BLaER1 treated with 17β-estradiol and CSF1 and Interleukin-3, amounts not matched to agents 10 nM and 100 nM (cell line): ENCODE data around the gene SLC24A3.

Experiments used
- H3K27ac ChIP-seq, 11 experiments: shearing (Covaris generic); formaldehyde crosslinking; 2 replicates each; pipeline ENCODE4 v1.8.1; 2022
- H3K27me3 ChIP-seq, 11 experiments: shearing (Covaris generic); formaldehyde crosslinking; 2 replicates each; pipeline ENCODE4 v1.8.1; 2022
- H3K36me3 ChIP-seq, 11 experiments: shearing (Covaris generic); formaldehyde crosslinking; 2 replicates each; pipeline ENCODE4 v1.8.1; 2022
- H3K4me1 ChIP-seq, 10 experiments: shearing (Covaris generic); formaldehyde crosslinking; 2 replicates each; pipeline ENCODE4 v1.8.1; 2022
- H3K4me2 ChIP-seq, 11 experiments: shearing (Covaris generic); formaldehyde crosslinking; 2 replicates each; pipeline ENCODE4 v1.8.1; 2022
- H3K4me3 ChIP-seq, 10 experiments: shearing (Covaris generic); formaldehyde crosslinking; 2 replicates each; pipeline ENCODE4 v1.8.1; 2022
- H3K9ac ChIP-seq, 11 experiments: shearing (Covaris generic); formaldehyde crosslinking; 2 replicates each; pipeline ENCODE4 v1.8.1; 2022
- H3K9me3 ChIP-seq, 11 experiments: shearing (Covaris generic); formaldehyde crosslinking; replicated peaks in 1 of 11; 2 replicates each; pipeline ENCODE4 v1.8.1; 2022
- H4K20me1 ChIP-seq, 11 experiments: shearing (Covaris generic); formaldehyde crosslinking; 2 replicates each; pipeline ENCODE4 v1.8.1; 2022
- Cebpa-rat ChIP-seq, 11 experiments: shearing (Covaris generic); IDR thresholded peaks; 2 replicates each; pipeline ENCODE4 v1.8.1; 2022

SLC24A3 gene

GRCh38 chr20:19376451-19377229 is 164.2 kb downstream of the SLC24A3 start:
- no peak overlapping the region for H3K9ac ChIP-seq
- TF ChIP-seq Cebpa-rat (IDR thresholded peaks at IDR 0.05), result no peak
- no peaks in the 10 kb centered on the region for H3K4me1 ChIP-seq
- H4K20me1 ChIP-seq, result no peaks in the 10 kb centered on the region
- H3K27ac ChIP-seq, result no peak overlapping the region
- no peak overlapping the region for H3K4me3 ChIP-seq
- H3K9me3 ChIP-seq, result peaks cover 0 to 4% (median 0%) of the 10 kb centered on the region in 11 experiments; a peak in 2 of 22 replicates
- H3K36me3 ChIP-seq, result no peaks in the 10 kb centered on the region
- H3K27me3 ChIP-seq, result no peaks in the 10 kb centered on the region
- no peak overlapping the region for H3K4me2 ChIP-seq

GRCh38 chr20:19378058-19378457 is 165.6 kb downstream of the SLC24A3 start:
- Histone ChIP-seq H3K27ac (no peak overlapping the region), H3K4me1 (no peaks in the 10 kb centered on the region), H3K9ac (no peak overlapping the region), H3K4me3 (no peak overlapping the region), H4K20me1 (no peaks in the 10 kb centered on the region), H3K4me2 (no peak overlapping the region), H3K27me3 (no peaks in the 10 kb centered on the region), H3K36me3 (no peaks in the 10 kb centered on the region), H3K9me3 (peaks cover 0 to 4% (median 0%) of the 10 kb centered on the region in 11 experiments; a peak in 2 of 22 replicates)
- no peak for TF ChIP-seq Cebpa-rat (IDR thresholded peaks at IDR 0.05)

- H3K36me3 ChIP-seq, result no peaks in the 10 kb centered on the region
- no peak overlapping the region for H3K27ac ChIP-seq
- H3K4me2 ChIP-seq, result no peak overlapping the region
- no peak overlapping the region for H3K4me3 ChIP-seq
- H3K4me1 ChIP-seq, result no peaks in the 10 kb centered on the region
- H4K20me1 ChIP-seq, result no peaks in the 10 kb centered on the region
- TF ChIP-seq Cebpa-rat (IDR thresholded peaks at IDR 0.05), result no peak
- H3K9me3 ChIP-seq, result no peaks in the 10 kb centered on the region
- no peaks in the 10 kb centered on the region for H3K27me3 ChIP-seq
- H3K9ac ChIP-seq, result no peak overlapping the region
These were observed 167.8 kb downstream of the SLC24A3 start for GRCh38 chr20:19380211-19380610.

GRCh38 chr20:19381947-19382346 is 169.5 kb downstream of the SLC24A3 start:
- Histone ChIP-seq H3K9me3 (no peaks in the 10 kb centered on the region), H3K27me3 (no peaks in the 10 kb centered on the region), H4K20me1 (no peaks in the 10 kb centered on the region), H3K4me2 (no peak overlapping the region), H3K4me3 (no peak overlapping the region), H3K27ac (no peak overlapping the region), H3K9ac (no peak overlapping the region), H3K36me3 (no peaks in the 10 kb centered on the region), H3K4me1 (no peaks in the 10 kb centered on the region)
- TF ChIP-seq Cebpa-rat (IDR thresholded peaks at IDR 0.05), result no peak

GRCh38 chr20:19382386-19383340 is 170.2 kb downstream of the SLC24A3 start:
- Histone ChIP-seq H3K36me3 (no peaks in the 10 kb centered on the region), H3K4me3 (no peak overlapping the region), H3K4me1 (no peaks in the 10 kb centered on the region), H4K20me1 (no peaks in the 10 kb centered on the region), H3K27ac (no peak overlapping the region), H3K9ac (no peak overlapping the region), H3K4me2 (no peak overlapping the region), H3K27me3 (no peaks in the 10 kb centered on the region), H3K9me3 (no peaks in the 10 kb centered on the region)
- no peak for TF ChIP-seq Cebpa-rat (IDR thresholded peaks at IDR 0.05)

- TF ChIP-seq Cebpa-rat (IDR thresholded peaks at IDR 0.05), result no peak
- H3K4me1 ChIP-seq, result no peaks in the 10 kb centered on the region
- no peak overlapping the region for H3K4me3 ChIP-seq
- H3K36me3 ChIP-seq, result no peaks in the 10 kb centered on the region
- no peak overlapping the region for H3K27ac ChIP-seq
- H3K4me2 ChIP-seq, result no peak overlapping the region
- H3K27me3 ChIP-seq, result no peaks in the 10 kb centered on the region
- no peaks in the 10 kb centered on the region for H4K20me1 ChIP-seq
- no peak overlapping the region for H3K9ac ChIP-seq
- peaks cover 0 to 9% (median 8%) of the 10 kb centered on the region in 11 experiments; a peak in 16 of 22 replicates for H3K9me3 ChIP-seq
These were observed 172.5 kb downstream of the SLC24A3 start for GRCh38 chr20:19384940-19385339.

- no peak overlapping the region for H3K4me3 ChIP-seq
- H3K27me3 ChIP-seq, result no peaks in the 10 kb centered on the region
- no peaks in the 10 kb centered on the region for H4K20me1 ChIP-seq
- TF ChIP-seq Cebpa-rat (IDR thresholded peaks at IDR 0.05), result no peak
- H3K4me1 ChIP-seq, result peaks cover 0 to 6% (median 0%) of the 10 kb centered on the region in 10 experiments; a peak in 4 of 20 replicates
- no peak overlapping the region for H3K27ac ChIP-seq
- H3K9me3 ChIP-seq, result peaks cover 11 to 21% (median 18%) of the 10 kb centered on the region in 11 experiments
- H3K36me3 ChIP-seq, result no peaks in the 10 kb centered on the region
- no peak overlapping the region for H3K9ac ChIP-seq
- no peak overlapping the region for H3K4me2 ChIP-seq
These were observed 174.8 kb downstream of the SLC24A3 start for GRCh38 chr20:19387251-19387650.

GRCh38 chr20:19392344-19393130 is 180.1 kb downstream of the SLC24A3 start:
- TF ChIP-seq Cebpa-rat (IDR thresholded peaks at IDR 0.05), result no peak
- Histone ChIP-seq H3K9ac (no peak overlapping the region), H3K4me3 (no peak overlapping the region), H4K20me1 (no peaks in the 10 kb centered on the region), H3K36me3 (no peaks in the 10 kb centered on the region), H3K27me3 (no peaks in the 10 kb centered on the region), H3K4me2 (no peak overlapping the region), H3K9me3 (peaks cover 11 to 28% (median 19%) of the 10 kb centered on the region in 11 experiments), H3K27ac (no peak overlapping the region), H3K4me1 (peaks cover 0 to 6% (median 0%) of the 10 kb centered on the region in 10 experiments; a peak in 4 of 20 replicates)
